Measurements from ENCODE around the gene ACOXL.

Gene ACOXL

DNA sequence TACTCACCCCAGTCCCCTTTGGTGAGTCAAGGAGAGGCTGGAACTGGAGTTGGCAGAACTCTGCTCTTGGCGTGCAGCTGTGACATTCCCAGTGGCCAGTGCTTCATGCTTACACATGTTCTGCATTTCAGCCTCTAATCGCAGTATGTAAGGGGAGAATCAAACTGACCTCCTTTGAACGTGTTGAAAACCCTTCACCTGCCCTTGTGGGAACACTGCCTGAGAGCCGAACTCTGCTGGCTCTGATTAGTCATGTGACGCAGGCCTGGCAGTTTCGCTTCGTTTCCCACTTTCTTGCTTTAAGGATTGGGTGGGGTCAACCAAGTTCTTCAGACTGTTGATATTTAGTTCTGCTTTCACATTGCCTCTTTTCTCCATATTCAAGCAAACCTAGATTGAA is 214.5 kb downstream of the ACOXL start:
- H3K79me2 ChIP-seq, result no peaks in the 10 kb centered on the region
- no peak overlapping the region for H3K27ac ChIP-seq
- peaks cover 8% of the 10 kb centered on the region for H3K4me1 ChIP-seq
- no peak overlapping the region for H3K9ac ChIP-seq
- no peak overlapping the region for H2AFZ ChIP-seq
- H3K4me2 ChIP-seq (ENCODE audit: low read length), result no peak overlapping the region
- no peaks in the 10 kb centered on the region for H3K9me3 ChIP-seq (ENCODE audit: control insufficient read depth, low read length)
- no peak overlapping the region for H3K4me3 ChIP-seq (ENCODE audit: low read depth, low read length)
- peaks cover 2% of the 10 kb centered on the region for H3K36me3 ChIP-seq (ENCODE audit: control insufficient read depth, insufficient read depth, low read length)
- no peak for TF ChIP-seq CTCF (IDR thresholded peaks at IDR 0.05)
- H3K27me3 ChIP-seq (ENCODE audit: control insufficient read depth, insufficient read depth, low read length), result no peaks in the 10 kb centered on the region

- Histone ChIP-seq H3K79me2 (no peaks in the 10 kb centered on the region), H3K9ac (no peak overlapping the region), H3K4me2 (ENCODE audit: low read length) (peak overlapping the region; percentile 39), H2AFZ (peak overlapping the region; percentile 6), H3K27ac (no peak overlapping the region), H3K4me3 (ENCODE audit: low read depth, low read length) (no peak overlapping the region), H3K27me3 (ENCODE audit: control insufficient read depth, insufficient read depth, low read length) (no peaks in the 10 kb centered on the region), H3K36me3 (ENCODE audit: control insufficient read depth, insufficient read depth, low read length) (peaks cover 2% of the 10 kb centered on the region), H3K9me3 (ENCODE audit: control insufficient read depth, low read length) (no peaks in the 10 kb centered on the region), H3K4me1 (peaks cover 8% of the 10 kb centered on the region)
- TF ChIP-seq CTCF (IDR thresholded peaks at IDR 0.05), result no peak
Measured at GRCh38 chr2:110948027-110948674, 215.8 kb downstream of the ACOXL start.

DNA sequence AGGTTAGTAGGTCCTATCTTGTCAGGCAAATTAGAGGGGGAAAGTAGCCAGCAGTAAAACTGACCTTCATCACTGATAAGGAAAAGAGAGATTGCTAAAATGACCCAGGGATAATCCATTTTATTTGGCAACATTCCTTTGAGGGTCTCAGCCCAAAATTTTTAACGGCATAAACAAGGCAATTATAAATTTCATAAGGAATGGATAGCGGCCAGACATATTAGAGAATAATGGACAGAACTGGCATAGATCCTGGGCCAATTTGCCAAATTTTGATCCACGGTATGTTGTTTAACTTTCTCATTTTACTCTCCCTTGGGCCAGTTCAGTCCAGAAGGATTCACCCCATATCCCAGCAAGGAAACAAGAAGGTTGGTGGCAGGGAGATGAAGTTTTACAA is 217.9 kb downstream of the ACOXL start:
- Histone ChIP-seq H3K27ac (no peak overlapping the region), H3K27me3 (ENCODE audit: control insufficient read depth, insufficient read depth, low read length) (no peaks in the 10 kb centered on the region), H3K9ac (no peak overlapping the region), H3K4me3 (ENCODE audit: low read depth, low read length) (no peak overlapping the region), H3K4me2 (ENCODE audit: low read length) (no peak overlapping the region), H3K79me2 (no peaks in the 10 kb centered on the region), H2AFZ (no peak overlapping the region), H3K4me1 (peaks cover 11% of the 10 kb centered on the region), H3K9me3 (ENCODE audit: control insufficient read depth, low read length) (no peaks in the 10 kb centered on the region), H3K36me3 (ENCODE audit: control insufficient read depth, insufficient read depth, low read length) (peaks cover 2% of the 10 kb centered on the region)
- no peak for TF ChIP-seq CTCF (IDR thresholded peaks at IDR 0.05)

DNA sequence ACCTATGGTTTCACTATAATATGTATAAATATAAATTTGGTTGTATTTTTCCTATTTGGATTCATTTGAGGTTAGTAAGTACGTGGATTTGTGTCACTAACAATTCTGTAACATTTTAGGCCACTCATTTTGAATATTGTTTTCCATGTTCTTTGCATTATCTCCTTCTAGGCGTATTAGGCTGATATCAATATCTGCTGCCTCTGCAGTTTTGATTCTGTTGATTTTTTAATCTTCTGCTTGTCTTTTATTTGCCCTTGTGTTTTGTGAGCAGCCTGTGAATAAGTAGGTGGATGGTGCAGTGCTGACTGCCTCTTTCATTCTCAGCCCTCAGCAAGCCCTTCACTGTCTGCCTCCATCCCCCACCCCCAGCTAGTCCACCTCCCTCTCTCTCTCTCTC is 222.7 kb downstream of the ACOXL start:
- peaks cover 6% of the 10 kb centered on the region for H3K4me1 ChIP-seq
- H2AFZ ChIP-seq, result peak overlapping the region; percentile 25
- no peak overlapping the region for H3K4me3 ChIP-seq (ENCODE audit: low read depth, low read length)
- TF ChIP-seq CTCF (IDR thresholded peaks at IDR 0.05), result no peak
- H3K36me3 ChIP-seq (ENCODE audit: control insufficient read depth, insufficient read depth, low read length), result no peaks in the 10 kb centered on the region
- H3K79me2 ChIP-seq, result no peaks in the 10 kb centered on the region
- H3K27ac ChIP-seq, result no peak overlapping the region
- H3K9ac ChIP-seq, result no peak overlapping the region
- no peaks in the 10 kb centered on the region for H3K27me3 ChIP-seq (ENCODE audit: control insufficient read depth, insufficient read depth, low read length)
- no peak overlapping the region for H3K4me2 ChIP-seq (ENCODE audit: low read length)
- H3K9me3 ChIP-seq (ENCODE audit: control insufficient read depth, low read length), result no peaks in the 10 kb centered on the region

DNA sequence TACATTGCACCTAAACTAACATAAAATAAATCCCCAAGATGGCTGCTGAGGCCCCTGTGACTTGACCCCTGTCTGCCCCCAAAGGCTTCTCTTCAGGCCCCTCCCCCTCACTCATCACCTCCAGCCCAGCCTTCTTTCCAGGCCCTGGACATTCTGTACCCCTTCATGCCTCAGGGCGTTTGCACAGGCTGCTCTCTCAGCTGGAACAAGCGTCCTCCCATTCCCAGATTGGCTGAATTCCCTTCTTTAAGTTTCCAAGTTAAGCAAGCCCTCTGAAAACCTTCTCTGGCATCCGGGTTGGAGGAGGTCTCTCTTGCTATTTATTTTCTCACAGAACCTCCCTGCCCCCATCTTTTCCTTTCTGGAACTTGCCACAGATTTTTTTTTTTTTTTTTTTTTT is 223.2 kb downstream of the ACOXL start:
- Histone ChIP-seq H3K27me3 (ENCODE audit: control insufficient read depth, insufficient read depth, low read length) (no peaks in the 10 kb centered on the region), H3K79me2 (no peaks in the 10 kb centered on the region), H3K9me3 (ENCODE audit: control insufficient read depth, low read length) (no peaks in the 10 kb centered on the region), H3K9ac (no peak overlapping the region), H2AFZ (no peak overlapping the region), H3K4me3 (ENCODE audit: low read depth, low read length) (no peak overlapping the region), H3K4me2 (ENCODE audit: low read length) (no peak overlapping the region), H3K27ac (no peak overlapping the region), H3K36me3 (ENCODE audit: control insufficient read depth, insufficient read depth, low read length) (no peaks in the 10 kb centered on the region), H3K4me1 (peaks cover 6% of the 10 kb centered on the region)
- TF ChIP-seq CTCF (IDR thresholded peaks at IDR 0.05), result no peak
